ENCODE results near the gene KDF1.

- TF ChIP-seq POLR2AphosphoS5 (IDR thresholded peaks at IDR 0.05; ENCODE audit: low read depth, low read length) (no peak), POLR2A (IDR thresholded peaks at IDR 0.05; ENCODE audit: low read depth, low read length) (no peak)
Observed at GRCh38 chr1:27009601-27010197, 49.4 kb upstream of the KDF1 start.

Measured in GM12891 (cell line).